Uterus (tissue), 4 donors: ENCODE data around the gene NCSTN. TPM values are rescaled to one million over a fixed set of nuclear protein-coding genes. Genes with fewer than 3 reads are reported as not detected.

Experiments used
- DNase-seq, 2 donors: peaks; one replicate each; pipeline ENCODE4 v3.0.0-alpha.2; 2019 to 2020
- H3K27ac ChIP-seq, 2 donors: fragments of 200-600 bp; sonication (generic); 1 replicate in 1 of 2; 2 replicates in 1 of 2; pipeline ENCODE4 v1.5.1; 2016 to 2018
- H3K27me3 ChIP-seq, 2 donors: fragments of 200-600 bp; sonication (generic); one replicate each; pipeline ENCODE4 v1.5.1; 2018 to 2019; ENCODE audit warnings: control low read depth in 1 of 2
- H3K36me3 ChIP-seq, 2 donors: fragments of 200-600 bp; sonication (generic); one replicate each; pipeline ENCODE4 v1.5.1; 2019; ENCODE audit warnings: control low read depth in 1 of 2
- H3K4me1 ChIP-seq, 2 donors: fragments of 200-600 bp; sonication (generic); one replicate each; pipeline ENCODE4 v1.5.1; 2018 to 2019; ENCODE audit warnings: control low read depth in 1 of 2
- H3K4me3 ChIP-seq, 2 donors: fragments of 200-600 bp; sonication (generic); 1 replicate in 1 of 2; 2 replicates in 1 of 2; pipeline ENCODE4 v1.5.1; 2018 to 2019; ENCODE audit warnings: mild to moderate bottlenecking in 1 of 2
- H3K9me3 ChIP-seq, 2 donors: fragments of 200-600 bp; sonication (generic); one replicate each; pipeline ENCODE4 v1.5.1; 2019; ENCODE audit warnings: control low read depth in 1 of 2
- POLR2A ChIP-seq, 2 donors: fragments of 450-650 bp; IDR thresholded peaks; one replicate each; pipeline ENCODE4 v1.6.1; 2016; ENCODE audit warnings: antibody characterized with exemption in 2 of 2, mild to moderate bottlenecking in 1 of 2, moderate library complexity in 1 of 2
- intact Hi-C: fragments of 100-400 bp; cut with DNase I; formaldehyde crosslinking; loops from one replicate; pipeline ENCODE4 v1.15.1; 2023; ENCODE audit warnings: low total_unique reads
- total RNA-seq, 4 donors: library from RNA; depleted of rRNA in 3 of 4; stranded (reverse); fragments of >200 nt in 3 of 4; gene quantifications; one replicate each; pipeline versions ENCODE4 v1.1.0 to v1.2.4, GENCODE V29; 2014 to 2023
- TF ChIP-seq, protein P1 (sequence below), 4 experiments: fragments of 200-600 bp in 2 of 4; fragments of 450-650 bp in 2 of 4; sonication (generic) in 2 of 4; IDR thresholded peaks; one replicate each; pipeline ENCODE4 v1.5.1; 2016 to 2019; ENCODE audit warnings: antibody characterized with exemption in 4 of 4, mild to moderate bottlenecking in 2 of 4, moderate library complexity in 1 of 4
- donor health status: DM: yes; HTN: yes; CAD: no.

Gene NCSTN
- total RNA-seq, 4 donors from 2014 or later: 18.2 to 69.1 (median 56.4) TPM

DNA sequence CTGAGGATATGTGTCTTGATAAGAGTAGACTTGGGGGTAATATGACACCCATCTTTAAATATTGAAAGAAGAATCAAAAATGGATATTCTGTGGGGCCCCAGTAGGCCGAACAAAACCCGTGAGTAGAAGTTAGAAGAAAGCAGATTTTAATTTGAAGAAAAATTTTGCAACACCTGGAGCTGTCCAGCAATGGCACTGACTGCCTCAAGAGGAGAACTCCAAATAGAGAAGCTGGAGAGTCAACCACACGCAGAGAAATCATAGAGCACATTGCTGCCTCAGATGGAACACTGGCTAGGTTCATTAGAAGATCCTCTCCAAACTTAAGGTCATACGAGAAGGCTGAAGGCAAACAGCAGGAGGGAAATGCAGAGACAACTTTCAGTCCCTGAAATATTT, 30.5 kb downstream of the NCSTN start:
- intact Hi-C loops: no loop called here
- Histone ChIP-seq H3K27me3 (no peaks in the 10 kb centered on the region), H3K4me3 (no peak overlapping the region), H3K27ac (no peak overlapping the region), H3K9me3 (no peaks in the 10 kb centered on the region), H3K4me1 (no peaks in the 10 kb centered on the region), H3K36me3 (no peaks in the 10 kb centered on the region)
- no peak for DNase-seq
- TF ChIP-seq, protein P1, sequence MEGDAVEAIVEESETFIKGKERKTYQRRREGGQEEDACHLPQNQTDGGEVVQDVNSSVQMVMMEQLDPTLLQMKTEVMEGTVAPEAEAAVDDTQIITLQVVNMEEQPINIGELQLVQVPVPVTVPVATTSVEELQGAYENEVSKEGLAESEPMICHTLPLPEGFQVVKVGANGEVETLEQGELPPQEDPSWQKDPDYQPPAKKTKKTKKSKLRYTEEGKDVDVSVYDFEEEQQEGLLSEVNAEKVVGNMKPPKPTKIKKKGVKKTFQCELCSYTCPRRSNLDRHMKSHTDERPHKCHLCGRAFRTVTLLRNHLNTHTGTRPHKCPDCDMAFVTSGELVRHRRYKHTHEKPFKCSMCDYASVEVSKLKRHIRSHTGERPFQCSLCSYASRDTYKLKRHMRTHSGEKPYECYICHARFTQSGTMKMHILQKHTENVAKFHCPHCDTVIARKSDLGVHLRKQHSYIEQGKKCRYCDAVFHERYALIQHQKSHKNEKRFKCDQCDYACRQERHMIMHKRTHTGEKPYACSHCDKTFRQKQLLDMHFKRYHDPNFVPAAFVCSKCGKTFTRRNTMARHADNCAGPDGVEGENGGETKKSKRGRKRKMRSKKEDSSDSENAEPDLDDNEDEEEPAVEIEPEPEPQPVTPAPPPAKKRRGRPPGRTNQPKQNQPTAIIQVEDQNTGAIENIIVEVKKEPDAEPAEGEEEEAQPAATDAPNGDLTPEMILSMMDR (IDR thresholded peaks at IDR 0.05): no peak
- no peak for TF ChIP-seq POLR2A (IDR thresholded peaks at IDR 0.05)

DNA sequence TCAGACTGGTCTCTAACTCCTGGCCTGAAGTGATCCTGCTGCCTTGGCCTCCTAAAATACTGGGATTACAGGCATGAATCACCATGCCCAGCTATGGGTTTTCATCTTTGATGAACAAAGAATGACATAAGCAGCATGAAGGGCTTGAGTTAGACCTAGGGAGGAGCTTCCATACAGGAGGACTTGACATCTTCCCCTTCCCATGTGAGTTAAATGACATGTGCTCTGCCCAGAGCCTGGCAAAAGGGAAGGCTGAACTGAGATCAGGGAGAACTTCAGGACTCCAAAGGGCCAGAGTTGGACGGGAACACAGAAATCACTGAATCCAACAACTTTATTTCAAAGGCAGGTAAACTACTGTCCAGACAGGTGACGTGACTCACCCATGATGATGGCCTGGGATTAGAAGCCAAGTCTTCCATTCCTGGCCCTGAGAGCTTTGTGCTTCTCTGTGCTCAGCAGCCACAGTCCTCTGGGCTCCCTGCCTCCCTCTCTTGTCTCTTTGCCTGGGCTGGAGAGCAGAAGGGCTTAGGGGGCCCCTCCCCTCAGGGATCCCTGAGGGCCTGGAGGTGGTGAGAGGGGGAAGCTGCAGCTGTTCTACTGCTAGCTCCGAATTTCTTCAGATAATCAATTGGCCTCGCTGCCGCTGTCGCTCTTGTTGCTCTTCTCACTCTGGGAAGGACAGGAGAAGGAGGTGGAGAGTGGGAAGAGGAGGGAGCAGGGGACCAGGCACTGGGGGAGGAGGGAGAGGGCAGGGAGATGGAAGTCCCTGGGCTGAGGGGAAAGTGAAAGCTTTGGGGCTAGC, 31.3 kb downstream of the NCSTN start:
- H3K27me3 ChIP-seq: no peaks in the 10 kb centered on the region
- no peak overlapping the region for H3K27ac ChIP-seq
- TF ChIP-seq POLR2A (IDR thresholded peaks at IDR 0.05): no peak
- TF ChIP-seq, protein P1 (IDR thresholded peaks at IDR 0.05): no peak
- H3K9me3 ChIP-seq: no peaks in the 10 kb centered on the region
- H3K4me1 ChIP-seq: no peaks in the 10 kb centered on the region
- intact Hi-C loops: no loop called here
- no peaks in the 10 kb centered on the region for H3K36me3 ChIP-seq
- no peak overlapping the region for H3K4me3 ChIP-seq
- DNase-seq: no peak

DNA sequence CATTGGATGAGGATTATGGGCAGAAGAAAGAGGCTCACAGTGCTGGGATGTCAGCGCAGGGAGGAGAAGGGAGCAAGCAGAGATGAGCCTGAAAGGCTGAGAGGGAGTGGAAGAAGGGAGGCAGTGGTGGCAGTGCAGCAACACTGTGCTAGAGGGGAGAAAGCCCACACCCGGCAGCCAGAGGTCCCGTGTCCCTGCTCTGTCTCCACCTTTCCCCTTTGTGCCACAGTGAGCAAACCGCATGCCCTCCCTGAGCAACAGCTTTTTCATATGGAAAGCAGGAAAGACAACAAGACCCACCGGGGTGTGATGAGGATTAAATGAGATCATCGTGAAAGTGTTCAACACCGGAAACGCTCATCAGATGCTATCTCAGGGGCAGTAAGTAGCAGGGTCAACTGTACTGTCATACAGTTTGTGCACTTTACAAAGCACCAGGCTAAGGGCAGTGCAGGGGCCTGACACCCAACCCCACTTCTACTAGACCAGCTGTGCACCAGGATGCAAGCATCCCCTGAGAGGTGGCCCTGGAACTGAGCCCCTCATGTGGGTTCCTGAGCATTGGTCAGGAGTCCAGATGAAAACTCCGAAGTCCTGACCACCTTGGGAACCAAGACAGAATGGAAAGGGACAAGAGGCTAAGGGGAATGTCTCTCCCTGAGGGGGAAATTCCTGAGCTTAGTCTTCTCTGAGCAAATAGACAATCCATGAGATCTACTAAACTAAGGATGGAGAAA, 32.8 kb downstream of the NCSTN start:
- no peak overlapping the region for H3K27ac ChIP-seq
- H3K4me3 ChIP-seq: no peak overlapping the region

DNA sequence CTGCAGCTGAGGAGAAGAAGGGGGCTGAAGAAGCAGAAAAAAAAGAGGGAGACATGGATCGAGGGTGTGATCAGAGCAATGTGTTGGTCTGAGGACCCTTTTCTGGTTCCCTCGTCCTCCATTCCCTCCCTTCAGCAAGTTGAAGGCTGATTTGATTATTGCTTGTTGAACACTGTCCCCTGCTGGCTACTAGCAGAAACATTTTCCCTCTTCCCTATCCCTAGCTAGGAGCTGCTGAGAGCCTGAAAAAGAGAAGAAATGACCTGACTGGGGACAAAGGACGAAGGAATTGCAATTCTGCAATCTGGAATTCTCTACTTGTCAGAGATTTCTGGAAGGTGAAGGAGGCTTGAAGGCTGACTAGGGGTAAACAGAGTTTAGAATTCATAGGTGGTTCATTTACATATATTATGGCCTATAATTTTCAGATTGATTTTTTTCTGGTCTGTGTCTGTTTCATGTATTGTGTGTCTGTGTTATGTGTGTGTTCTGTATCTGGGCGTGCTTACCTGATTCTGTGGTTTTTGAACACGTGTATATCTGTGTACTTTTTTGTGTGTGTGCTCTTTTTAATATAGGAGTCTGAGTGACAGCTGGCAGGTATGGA, 33.4 kb downstream of the NCSTN start:
- TF ChIP-seq, protein P1 (IDR thresholded peaks at IDR 0.05): peak; percentile 58 to 89 (median 83)
- TF ChIP-seq POLR2A (IDR thresholded peaks at IDR 0.05): no peak
- Histone ChIP-seq H3K4me3 (no peak overlapping the region), H3K9me3 (no peaks in the 10 kb centered on the region), H3K27ac (no peak overlapping the region), H3K27me3 (no peaks in the 10 kb centered on the region), H3K36me3 (no peaks in the 10 kb centered on the region), H3K4me1 (no peaks in the 10 kb centered on the region)
- peak in 1 of 2 donors; percentile 28 for DNase-seq
- intact Hi-C loops: no loop called here

More for the DNA sequence above, 32.8 kb downstream of the NCSTN start:
- intact Hi-C loops: no loop called here
- Histone ChIP-seq H3K36me3 (no peaks in the 10 kb centered on the region), H3K4me1 (no peaks in the 10 kb centered on the region), H3K27me3 (no peaks in the 10 kb centered on the region), H3K9me3 (no peaks in the 10 kb centered on the region)
- TF ChIP-seq, protein P1 (IDR thresholded peaks at IDR 0.05): no peak
- TF ChIP-seq POLR2A (IDR thresholded peaks at IDR 0.05): no peak
- no peak for DNase-seq
